NCI-H2107 (cell line): Measurements from ENCODE around the gene SPATA31E1.
"Not testable (repeated sequence)": the region's sequence is repeated elsewhere in the genome, so short reads cannot be mapped to it uniquely, and the experiment has no call there.

Experiments
- DNase-seq: peaks from one replicate; lab custom pipeline; 2025; lab: John Stamatoyannopoulos, UW

SPATA31E1 gene

GRCh38 chr9:87882627-87883026 is at the start of gene SPATA31E1:
SPATA31E1 (plus strand) TSS chr9:87882877; CDS start chr9:87882892, 15 bp downstream.
- no peak for DNase-seq

- no peak for DNase-seq
Measured at GRCh38 chr9:87834357-87834756, 48.3 kb upstream of the SPATA31E1 start.

GRCh38 chr9:87836536-87836935 is 46.1 kb upstream of the SPATA31E1 start:
- DNase-seq = no peak

- no peak for DNase-seq
Measured at GRCh38 chr9:87836951-87837705, 45.5 kb upstream of the SPATA31E1 start.

- DNase-seq = no peak
Measured at GRCh38 chr9:87840134-87840533, 42.5 kb upstream of the SPATA31E1 start.

GRCh38 chr9:87842878-87843585 is 39.6 kb upstream of the SPATA31E1 start:
- DNase-seq = no peak

GRCh38 chr9:87844506-87844905 is 38.2 kb upstream of the SPATA31E1 start:
- DNase-seq = no peak

- DNase-seq = not testable (repeated sequence)
Measured at GRCh38 chr9:87847817-87848216, 34.9 kb upstream of the SPATA31E1 start.

- DNase-seq = no peak
Measured at GRCh38 chr9:87849144-87849758, 33.4 kb upstream of the SPATA31E1 start.

- DNase-seq = no peak
Measured at GRCh38 chr9:87850391-87850790, 32.3 kb upstream of the SPATA31E1 start.

- not testable (repeated sequence) for DNase-seq
Measured at GRCh38 chr9:87851186-87851585, 31.5 kb upstream of the SPATA31E1 start.

GRCh38 chr9:87853302-87853701 is 29.4 kb upstream of the SPATA31E1 start:
- no peak for DNase-seq

GRCh38 chr9:87853876-87854579 is 28.6 kb upstream of the SPATA31E1 start:
- no peak for DNase-seq

- no peak for DNase-seq
Measured at GRCh38 chr9:87854580-87854955, 28.1 kb upstream of the SPATA31E1 start.

GRCh38 chr9:87855061-87855460 is 27.6 kb upstream of the SPATA31E1 start:
- DNase-seq = no peak

- no peak for DNase-seq
Measured at GRCh38 chr9:87857141-87857947, 25.3 kb upstream of the SPATA31E1 start.

GRCh38 chr9:87857948-87858335 is 24.7 kb upstream of the SPATA31E1 start:
- no peak for DNase-seq

- no peak for DNase-seq
Measured at GRCh38 chr9:87859137-87859536, 23.5 kb upstream of the SPATA31E1 start.

- DNase-seq = no peak
Measured at GRCh38 chr9:87859786-87860185, 22.9 kb upstream of the SPATA31E1 start.

GRCh38 chr9:87861332-87861731 is 21.3 kb upstream of the SPATA31E1 start:
- no peak for DNase-seq

- no peak for DNase-seq
Measured at GRCh38 chr9:87862536-87863268, 20.0 kb upstream of the SPATA31E1 start.
